Measurements from ENCODE around the gene SLC6A20.

The SLC6A20 gene

GRCh38 chr3:45705839-45706808, 90.2 kb downstream of the SLC6A20 start:
- Histone ChIP-seq H3K27me3 (ENCODE audit: low read depth, low read length) (no peaks in the 10 kb centered on the region), H3K27ac (ENCODE audit: low read length) (no peak overlapping the region), H3K4me3 (ENCODE audit: low read depth in 1 of 2, low read length in 2 of 2) (no peak overlapping the region), H3K4me1 (ENCODE audit: control insufficient read depth in 1 of 2, insufficient read depth in 2 of 2, low read length in 2 of 2) (no peaks in the 10 kb centered on the region), H3K36me3 (ENCODE audit: control insufficient read depth in 1 of 2, insufficient read depth in 2 of 2, low read length in 2 of 2) (peaks cover 38 to 42% of the 10 kb centered on the region in 2 donors), H3K9me3 (ENCODE audit: control insufficient read depth in 1 of 2, low read length in 2 of 2) (no peaks in the 10 kb centered on the region)
